Left forelimb (tissue), 1 donor: ENCODE data around the gene HPGD.
"Not testable (repeated sequence)": the region's sequence is repeated elsewhere in the genome, so short reads cannot be mapped to it uniquely, and the experiment has no call there.

Experiments used
- DNase-seq: peaks from one replicate; pipeline ENCODE4 v3.0.0-alpha.2; 2018; ENCODE audit warnings: low spot score

Gene HPGD

DNA sequence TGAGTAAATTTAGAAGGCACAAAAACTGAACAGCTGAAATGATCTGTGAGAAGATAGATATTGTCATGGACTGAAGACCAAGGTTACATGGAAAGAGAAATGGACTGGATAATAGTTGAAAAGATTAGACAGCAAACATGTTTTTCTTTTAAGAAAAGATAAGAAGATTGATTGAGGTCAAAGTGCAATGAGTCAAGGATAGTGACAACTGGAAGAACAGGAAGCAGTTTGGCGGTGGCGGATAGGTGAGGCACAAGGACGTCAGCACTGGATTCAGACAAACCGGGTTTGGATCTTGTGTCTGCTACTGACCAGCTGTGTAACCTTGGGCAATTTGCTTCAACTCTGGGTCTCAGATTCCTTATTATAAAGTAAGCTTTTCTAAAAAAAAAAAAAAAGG is 2.0 kb upstream of the HPGD start:
- DNase-seq = no peak

DNA sequence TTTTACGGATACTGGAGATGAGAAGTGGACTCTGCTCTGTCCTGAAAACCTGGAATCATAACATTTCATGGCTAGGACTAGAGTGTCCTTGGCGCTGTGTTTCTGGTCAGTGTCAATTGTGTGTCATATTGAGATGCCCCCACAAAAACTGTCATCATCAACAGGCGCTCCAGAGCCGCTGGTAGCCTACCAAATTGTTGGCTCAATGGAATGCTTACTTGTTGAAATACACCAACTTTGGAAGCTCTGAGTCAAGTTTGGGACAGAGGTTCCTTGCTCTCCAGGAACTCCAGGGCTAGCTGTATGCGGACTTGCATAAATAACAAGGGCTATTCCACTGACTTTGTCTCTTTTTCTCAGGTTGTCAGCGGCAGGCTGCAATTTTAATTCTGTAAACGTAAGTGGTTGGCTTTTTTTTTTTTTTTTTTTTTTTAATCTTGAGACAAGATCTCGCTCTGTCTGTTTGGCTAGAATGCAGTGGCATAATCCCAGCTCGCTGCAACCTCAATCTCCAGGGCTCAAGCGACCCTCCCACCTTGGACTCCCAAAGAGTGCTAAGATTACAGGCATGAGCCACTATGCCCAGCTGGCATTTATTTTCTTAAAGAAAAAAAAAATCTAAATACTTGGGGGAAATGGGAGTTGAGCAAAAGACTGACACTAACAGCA is 871 bp upstream of the HPGD start:
- no peak for DNase-seq

GRCh38 chr4:174521800-174522182 is 497 bp downstream of the HPGD start:
- DNase-seq = peak; percentile 63

- DNase-seq = no peak
Measured at GRCh38 chr4:174520660-174521059, 1.6 kb downstream of the HPGD start.

GRCh38 chr4:174517502-174518445 is 4.5 kb downstream of the HPGD start:
- no peak for DNase-seq

GRCh38 chr4:174516794-174517193 is 5.5 kb downstream of the HPGD start:
- no peak for DNase-seq

DNA sequence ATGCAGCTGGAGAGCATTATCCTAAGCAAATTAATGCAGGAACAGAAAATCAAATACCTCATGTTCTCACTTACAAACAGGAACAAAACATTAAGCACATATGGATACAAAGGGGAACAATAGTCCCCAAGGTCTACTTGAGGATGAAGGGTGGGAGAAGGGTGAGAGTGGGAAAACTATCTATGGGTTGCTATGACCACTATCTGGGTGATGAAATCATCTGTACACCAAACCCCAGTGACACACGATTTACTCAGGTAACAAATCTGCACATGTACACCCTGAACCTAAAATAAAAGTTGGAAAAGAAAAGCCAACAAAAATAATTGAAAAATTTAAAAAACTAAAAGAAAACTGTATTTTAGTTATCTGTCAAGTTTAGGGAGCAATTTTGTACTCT is 5.9 kb downstream of the HPGD start:
- no peak for DNase-seq

- DNase-seq = no peak
Measured at GRCh38 chr4:174512745-174513144, 9.5 kb downstream of the HPGD start.

DNA sequence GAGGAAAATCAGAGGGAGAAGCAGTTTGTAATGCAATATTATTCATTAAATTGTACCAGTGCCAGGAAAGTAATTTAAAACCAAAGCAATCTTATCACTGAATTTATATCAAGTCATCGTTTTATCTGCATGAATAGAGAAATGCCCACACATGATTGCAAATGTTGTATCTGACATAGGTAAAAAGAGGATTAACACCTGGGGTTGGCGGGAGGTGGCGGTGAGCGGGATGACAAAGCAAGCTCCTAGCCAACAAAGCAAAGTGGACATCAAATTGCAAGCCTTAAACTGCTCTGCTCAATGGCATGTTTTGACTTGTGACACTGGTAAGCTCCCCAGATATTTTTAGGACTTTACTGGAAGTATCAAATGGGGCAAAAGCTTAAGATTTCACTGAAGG is 16.4 kb downstream of the HPGD start:
- DNase-seq = no peak

DNA sequence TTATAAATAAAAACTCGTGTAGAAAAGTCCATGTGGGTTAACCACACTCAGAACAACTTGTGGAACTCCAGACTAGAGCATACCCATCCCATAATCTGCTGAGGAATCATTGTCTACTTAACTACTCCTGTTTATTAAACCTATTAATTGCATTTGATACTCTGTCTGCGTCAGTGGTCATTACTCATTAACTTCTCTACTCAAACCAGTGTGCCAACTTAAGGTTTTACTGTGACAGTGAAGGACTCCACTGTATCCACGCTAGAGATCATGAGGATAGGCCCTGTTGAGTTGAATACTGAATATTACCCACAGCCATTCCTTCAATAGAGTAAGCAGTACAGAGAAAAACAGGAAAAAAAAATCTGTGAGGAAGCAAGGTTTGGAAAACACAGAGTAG is 17.3 kb downstream of the HPGD start:
- DNase-seq = no peak

GRCh38 chr4:174503079-174503715 is 19.1 kb downstream of the HPGD start:
- DNase-seq = no peak

DNA sequence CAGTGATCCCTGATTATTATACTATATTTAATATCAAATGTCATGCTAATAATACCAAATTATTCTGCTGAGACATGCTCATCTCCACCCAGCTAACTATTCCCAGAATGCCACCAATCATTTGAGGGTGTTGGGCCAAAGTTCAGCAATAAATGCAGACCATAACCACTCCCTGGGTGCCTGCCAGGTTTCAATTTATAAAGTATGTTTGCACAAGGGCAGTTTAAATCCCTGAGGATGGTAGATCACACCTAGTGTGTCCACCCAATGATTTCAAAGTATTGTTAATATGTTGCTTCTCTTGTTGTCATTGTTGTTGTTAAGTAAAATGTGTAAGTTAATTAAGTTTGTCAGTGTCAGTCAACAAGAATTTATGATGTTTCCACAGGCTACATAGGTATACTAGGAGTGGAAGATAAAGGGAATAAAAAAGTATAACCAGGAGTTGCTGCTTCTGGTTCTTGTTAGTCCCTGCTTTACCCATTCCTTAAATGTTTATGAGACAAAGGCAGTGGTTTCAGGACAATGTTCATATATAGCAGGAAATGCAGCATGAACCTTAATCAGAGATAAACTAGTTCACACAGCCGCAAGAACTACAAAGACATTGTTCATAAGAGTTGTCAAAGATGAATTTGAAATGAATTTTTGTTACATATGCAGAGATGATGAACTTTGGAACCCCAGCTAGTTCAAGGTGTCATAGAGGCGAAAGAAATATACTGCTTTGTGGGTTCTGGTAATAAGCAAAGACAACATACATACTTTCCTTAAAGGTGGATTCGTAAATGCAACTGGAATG is 25.5 kb downstream of the HPGD start:
- DNase-seq = no peak

DNA sequence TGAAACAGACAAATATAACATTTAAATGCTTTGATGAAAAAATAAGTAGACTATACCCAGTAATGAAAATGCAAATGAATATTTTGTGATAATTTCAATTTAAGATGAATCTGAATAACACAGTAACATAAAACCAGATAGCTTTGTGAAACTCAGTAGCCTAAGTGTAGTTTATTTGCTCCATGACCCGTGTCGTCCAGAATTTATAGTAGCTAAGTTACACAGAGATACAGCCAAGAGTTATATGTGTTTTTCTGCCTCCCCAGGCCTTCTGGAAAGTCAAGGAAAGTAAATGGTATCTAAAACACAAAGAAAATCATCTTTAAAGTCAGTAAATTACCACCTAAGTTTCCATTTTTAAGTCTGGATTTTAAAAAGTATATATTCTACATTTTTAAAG is 26.7 kb downstream of the HPGD start:
- no peak for DNase-seq

GRCh38 chr4:174494726-174495125 is 27.6 kb downstream of the HPGD start:
- no peak for DNase-seq

DNA sequence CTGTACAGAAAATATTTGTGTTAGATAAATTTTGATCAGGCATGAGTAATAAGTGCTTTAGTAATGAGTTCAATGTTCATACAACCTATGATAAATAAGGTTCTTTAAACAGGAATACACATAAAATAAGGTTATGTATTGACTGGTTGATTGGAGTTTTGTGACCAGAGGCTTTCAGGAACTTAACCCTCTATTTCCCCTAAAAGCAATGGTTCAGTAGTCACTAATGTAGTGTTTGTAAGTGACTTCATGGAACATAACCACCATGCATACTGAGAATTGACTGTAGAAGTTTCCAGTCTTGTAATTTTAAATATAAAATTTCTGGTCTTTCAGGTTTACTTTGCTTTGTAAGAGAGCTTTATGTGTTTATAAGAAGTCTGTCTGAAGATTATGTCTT is 28.1 kb downstream of the HPGD start:
- no peak for DNase-seq

GRCh38 chr4:174490451-174490961 is 31.8 kb downstream of the HPGD start:
- no peak for DNase-seq

DNA sequence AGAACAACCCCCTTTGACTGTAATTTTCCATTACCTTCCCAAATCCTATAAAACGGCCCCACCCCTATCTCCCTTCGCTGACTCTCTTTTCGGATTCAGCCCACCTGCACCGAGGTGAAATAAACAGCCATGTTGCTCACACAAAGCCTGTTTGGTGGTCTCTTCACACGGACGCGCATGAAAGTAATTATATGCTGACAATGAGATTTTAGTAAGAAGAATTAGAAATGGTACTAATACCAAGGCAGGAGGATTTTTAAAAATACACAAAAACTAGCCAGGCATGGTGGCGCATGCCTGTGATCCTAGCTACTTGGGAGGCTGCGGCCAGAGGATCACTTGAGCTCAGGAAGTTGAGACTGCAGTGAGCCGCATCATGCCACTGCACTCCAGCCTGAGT is 33.9 kb downstream of the HPGD start:
- DNase-seq = not testable (repeated sequence)

- no peak for DNase-seq
Measured at GRCh38 chr4:174485025-174485424, 37.3 kb downstream of the HPGD start.

DNA sequence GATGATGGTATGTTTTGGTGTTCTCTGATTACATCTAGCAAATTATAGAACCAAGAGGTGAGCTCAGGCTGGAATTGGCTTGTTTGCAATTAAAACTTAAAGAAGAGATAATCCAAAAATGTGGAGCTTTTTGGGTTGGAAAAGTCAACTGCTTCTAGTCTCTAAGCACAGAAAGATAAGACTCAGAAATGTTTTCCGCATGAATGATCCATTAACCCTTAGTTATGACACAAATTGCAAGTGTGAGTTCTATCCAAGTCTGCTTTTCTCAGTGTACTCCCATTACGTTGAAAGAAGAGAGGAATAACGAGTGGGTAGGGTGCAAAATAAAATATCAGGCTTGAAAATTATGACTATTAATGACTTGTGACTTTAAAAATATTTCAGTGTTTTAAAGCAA is 38.5 kb downstream of the HPGD start:
- no peak for DNase-seq

GRCh38 chr4:174479140-174479539 is 43.1 kb downstream of the HPGD start:
- DNase-seq = no peak

DNA sequence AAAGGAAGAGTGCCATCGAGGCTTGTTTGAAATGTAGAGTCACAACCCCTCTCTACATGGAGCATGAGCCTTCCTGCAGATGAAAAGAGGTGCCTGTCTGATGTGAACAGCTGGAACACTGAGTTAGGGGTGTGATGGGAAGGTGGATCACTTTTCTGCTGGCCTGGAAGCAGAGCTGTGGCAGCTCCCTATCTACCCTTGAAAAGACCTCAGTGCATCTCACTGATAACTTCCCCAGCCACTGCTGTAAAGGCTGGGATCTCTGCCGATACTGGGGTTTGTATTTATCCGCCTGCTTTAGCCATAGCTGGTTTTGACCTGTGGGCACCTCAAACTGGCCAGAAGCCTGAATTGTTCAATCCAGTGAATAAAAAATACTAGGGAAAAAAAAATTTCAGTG is 46.8 kb downstream of the HPGD start:
- no peak for DNase-seq
